AG09309 (cell line): Measurements from ENCODE around the gene FLOT1.

Experiments
- DNase-seq: peaks from one replicate; pipeline ENCODE4 v3.0.0-alpha.2; 2010; ENCODE audit warnings: low read depth
- H3K4me3 ChIP-seq: 2 replicates; pipeline ENCODE4 v1.5.1; 2011; ENCODE audit warnings: mild to moderate bottlenecking, low read depth, low read length, moderate library complexity; ENCODE audit not compliant: control insufficient read depth
- TF ChIP-seq, protein P1 (sequence below): IDR thresholded peaks from 2 replicates; pipeline ENCODE4 v1.5.1; 2011; ENCODE audit warnings: mild to moderate bottlenecking, low read depth, low read length, inconsistent platforms; ENCODE audit not compliant: insufficient read depth, control insufficient read depth; ENCODE audit errors: missing control alignments

Gene FLOT1

DNA sequence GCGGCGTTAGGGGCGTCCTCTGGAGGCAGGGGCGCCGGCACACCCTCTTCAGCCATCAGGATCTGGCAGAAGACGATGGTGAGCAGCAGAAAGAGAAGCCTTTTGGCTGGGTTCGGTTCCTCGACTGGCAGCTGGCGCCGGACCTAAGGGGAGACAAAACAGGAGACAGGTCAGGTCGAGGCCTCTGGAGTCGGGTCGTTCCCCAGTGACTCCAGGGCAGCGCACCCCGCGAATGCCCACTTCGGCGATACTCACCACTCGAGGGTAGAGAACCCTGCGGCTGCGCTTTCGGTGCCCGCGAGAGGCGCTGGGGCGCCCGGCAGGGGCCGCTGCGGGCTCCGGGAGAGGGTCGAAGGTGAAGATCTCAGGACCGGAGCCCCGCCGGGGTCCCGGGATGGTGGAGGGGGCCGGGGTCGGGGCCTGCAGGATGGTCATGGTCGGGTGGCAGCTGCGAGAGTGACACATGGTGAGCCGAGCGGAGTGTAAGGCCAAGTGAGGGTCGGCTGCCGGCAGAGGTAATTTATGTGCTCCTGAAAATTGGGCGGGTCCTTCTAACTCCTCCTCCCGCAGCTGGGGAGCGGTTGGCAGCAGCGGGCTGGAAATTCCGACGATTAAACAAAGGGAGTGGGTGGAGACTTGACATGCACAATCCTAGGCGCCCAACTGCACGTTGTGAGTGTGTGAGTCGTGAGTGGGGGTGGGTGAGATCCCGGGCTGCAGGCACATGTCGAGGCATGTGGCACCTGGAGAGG lies 1.7 kb upstream of the FLOT1 start, which contains the start of gene IER3:
IER3 (minus strand) TSS at position 494 of the 752 bp plus-strand sequence; CDS start at position 465, 29 bp downstream.
- DNase-seq = peak; percentile 69
- peak within 1 kb of the TSS; percentile 74 for H3K4me3 ChIP-seq
- TF ChIP-seq, protein P1, sequence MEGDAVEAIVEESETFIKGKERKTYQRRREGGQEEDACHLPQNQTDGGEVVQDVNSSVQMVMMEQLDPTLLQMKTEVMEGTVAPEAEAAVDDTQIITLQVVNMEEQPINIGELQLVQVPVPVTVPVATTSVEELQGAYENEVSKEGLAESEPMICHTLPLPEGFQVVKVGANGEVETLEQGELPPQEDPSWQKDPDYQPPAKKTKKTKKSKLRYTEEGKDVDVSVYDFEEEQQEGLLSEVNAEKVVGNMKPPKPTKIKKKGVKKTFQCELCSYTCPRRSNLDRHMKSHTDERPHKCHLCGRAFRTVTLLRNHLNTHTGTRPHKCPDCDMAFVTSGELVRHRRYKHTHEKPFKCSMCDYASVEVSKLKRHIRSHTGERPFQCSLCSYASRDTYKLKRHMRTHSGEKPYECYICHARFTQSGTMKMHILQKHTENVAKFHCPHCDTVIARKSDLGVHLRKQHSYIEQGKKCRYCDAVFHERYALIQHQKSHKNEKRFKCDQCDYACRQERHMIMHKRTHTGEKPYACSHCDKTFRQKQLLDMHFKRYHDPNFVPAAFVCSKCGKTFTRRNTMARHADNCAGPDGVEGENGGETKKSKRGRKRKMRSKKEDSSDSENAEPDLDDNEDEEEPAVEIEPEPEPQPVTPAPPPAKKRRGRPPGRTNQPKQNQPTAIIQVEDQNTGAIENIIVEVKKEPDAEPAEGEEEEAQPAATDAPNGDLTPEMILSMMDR = peak; percentile 68

DNA sequence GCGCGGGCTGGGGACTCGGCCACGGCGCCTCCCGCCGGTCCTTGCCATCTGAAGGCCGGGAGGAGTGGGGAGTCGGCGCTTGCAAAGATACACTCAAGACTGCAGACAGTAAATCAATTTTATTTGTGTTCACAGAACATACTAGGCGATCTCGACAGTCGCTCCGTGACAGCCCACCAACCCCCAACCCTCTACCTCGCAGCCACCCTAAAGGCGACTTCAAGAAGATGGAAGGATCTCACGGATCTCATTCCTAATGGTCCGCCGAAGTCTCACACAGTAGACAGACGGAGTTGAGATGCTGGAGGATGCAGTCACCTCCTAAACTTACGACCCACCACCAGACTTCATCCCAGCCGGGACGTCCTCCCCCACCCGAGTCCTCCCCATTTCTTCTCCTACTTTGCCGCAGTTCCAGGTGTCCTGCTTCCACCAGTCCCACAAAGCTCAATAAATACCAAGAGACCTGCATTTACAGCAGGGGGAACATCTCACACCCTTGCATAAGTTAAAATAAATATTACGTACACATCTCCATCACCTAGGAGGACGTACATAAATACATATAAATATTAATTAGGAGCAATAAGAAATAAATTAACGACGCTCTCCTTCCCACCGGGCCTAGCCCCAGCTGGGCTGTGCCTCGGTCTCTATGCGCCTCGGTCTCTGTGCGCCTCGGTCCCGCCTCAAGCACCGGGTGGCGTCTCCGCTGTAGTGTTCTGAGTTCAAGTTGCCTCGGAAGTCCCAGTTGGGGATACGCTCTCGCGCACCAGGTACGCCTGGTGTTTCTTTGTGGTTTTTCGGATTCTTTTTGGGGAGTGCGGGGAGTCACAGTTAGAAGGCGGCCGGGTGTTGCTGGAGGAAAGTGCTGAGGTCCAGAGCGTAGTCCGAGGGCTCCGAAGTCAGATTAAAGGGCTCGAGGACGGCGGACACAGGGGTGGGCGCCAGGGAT lies 889 bp upstream of the FLOT1 start:
- H3K4me3 ChIP-seq = peak overlapping the region; percentile 74
- TF ChIP-seq, protein P1 = peak; percentile 4
- DNase-seq = no peak

DNA sequence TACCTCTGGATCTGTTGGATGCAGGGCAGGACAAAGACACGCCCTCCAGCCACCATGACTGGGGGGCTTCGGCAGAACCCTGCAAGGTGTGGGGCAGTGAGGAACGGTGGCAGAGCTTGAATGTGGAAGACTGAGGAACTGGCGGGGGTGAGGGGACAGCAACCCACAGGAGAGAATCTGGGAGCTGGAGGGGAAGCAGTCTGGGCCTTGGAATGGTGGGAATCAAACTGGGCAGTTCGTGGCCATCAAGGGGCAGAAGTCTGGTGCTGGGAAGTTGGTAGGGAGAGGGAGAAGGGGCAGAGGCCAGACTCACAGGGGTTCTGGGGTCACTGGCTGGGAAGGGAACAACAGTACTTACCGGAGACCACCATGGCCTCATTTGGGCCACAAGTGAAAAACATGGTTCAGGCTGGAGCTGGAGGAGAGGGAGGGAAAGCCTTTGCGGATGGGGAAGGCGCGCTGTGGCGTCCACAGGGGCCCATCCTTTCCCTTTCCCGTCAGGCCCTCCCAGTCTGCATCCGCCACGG lies 635 bp downstream of the FLOT1 start:
- no peak for DNase-seq
- peak overlapping the region; percentile 52 for H3K4me3 ChIP-seq
- TF ChIP-seq, protein P1 = no peak

DNA sequence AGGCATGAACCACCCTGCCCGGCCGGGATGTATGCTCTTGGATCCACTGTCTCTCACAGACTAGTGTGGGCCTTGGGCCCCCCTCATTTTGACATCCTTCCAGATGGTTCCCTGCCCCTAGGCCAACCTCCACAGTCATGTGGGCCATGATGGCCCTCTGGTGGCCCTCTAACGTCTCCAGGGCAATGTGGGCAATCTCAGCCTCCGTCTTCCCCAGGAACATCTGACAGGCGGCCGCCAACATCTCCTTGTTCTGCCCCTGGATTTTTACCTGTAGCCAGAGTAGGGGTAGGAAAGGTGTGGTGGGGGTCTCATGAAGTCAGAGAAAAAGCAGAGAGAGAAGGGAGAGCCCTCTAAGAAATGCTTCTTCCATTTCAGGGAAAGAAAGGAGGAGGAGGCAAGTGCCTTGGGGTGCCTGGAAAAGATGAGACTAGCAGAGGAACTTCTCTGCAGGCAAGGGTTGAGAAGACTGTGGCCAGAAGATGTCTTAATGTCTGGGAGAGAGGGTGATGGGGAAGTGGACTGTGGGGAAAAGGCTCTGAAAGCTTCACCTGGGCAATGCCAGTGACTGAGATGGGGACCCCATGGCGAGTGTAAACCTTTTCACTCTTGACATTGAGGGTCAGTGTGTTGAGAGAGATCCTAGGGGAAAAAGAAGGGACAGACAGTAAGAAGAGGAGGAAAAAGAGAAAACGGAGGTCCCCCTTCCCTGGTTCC lies 1.3 kb downstream of the FLOT1 start:
- no peak for DNase-seq
- TF ChIP-seq, protein P1 = no peak

DNA sequence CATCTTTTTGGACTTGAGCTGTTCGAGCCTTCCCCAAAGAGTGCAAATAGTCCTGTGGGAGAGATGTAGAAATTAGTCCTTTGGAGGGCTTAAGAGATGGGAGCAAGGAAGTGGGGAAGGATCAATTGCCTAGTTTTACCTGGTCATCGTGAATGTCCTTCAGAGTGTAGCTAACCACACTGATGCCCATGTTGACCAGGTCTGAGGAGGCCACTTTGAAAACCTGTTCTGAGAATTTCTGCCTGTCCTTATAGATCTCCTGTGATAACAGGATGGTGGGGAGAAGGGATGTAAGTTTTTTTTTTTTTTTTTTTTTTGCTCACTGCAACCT lies 2.0 kb downstream of the FLOT1 start:
- no peak overlapping the region for H3K4me3 ChIP-seq
- no peak for DNase-seq
- TF ChIP-seq, protein P1 = no peak

More for the DNA sequence above, 1.3 kb downstream of the FLOT1 start:
- peak overlapping the region; percentile 52 for H3K4me3 ChIP-seq

DNA sequence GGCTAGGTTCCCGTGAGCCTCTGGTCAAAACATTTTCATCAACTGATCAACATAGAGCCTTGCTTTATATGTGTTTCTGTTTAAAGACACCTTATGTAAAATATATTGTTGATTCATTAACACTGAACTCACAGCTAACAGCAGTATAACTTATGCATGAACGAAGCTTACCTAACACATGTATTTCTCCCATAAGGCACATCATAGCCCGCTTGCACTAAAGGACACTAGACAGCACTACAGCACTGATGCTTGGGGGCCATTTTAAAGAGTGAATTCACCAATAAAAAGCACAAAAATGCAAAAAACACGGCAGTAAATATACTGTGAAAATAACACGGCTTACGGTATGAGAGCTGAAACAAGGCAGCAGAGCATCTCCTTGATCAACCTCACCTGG lies 4.0 kb downstream of the FLOT1 start:
- no peak for DNase-seq
- TF ChIP-seq, protein P1 = no peak
- H3K4me3 ChIP-seq = no peak overlapping the region
